BE2C (cell line): ENCODE results near the gene PID1.

ENCODE experiments used
- DNase-seq: peaks from one replicate; pipeline ENCODE4 v3.0.0-alpha.2; 2020
- H3K27me3 ChIP-seq: fragments of 250-450 bp; sonication (Bioruptor Pico); 2 replicates; pipeline ENCODE4 v1.5.1; 2020; ENCODE audit warnings: mild to moderate bottlenecking
- H3K36me3 ChIP-seq: fragments of 250-450 bp; sonication (Bioruptor Pico); 2 replicates; pipeline ENCODE4 v1.5.1; 2020; ENCODE audit warnings: mild to moderate bottlenecking
- H3K4me1 ChIP-seq: fragments of 250-450 bp; sonication (Bioruptor Pico); 2 replicates; pipeline ENCODE4 v1.5.1; 2020
- H3K4me3 ChIP-seq: 2 replicates; pipeline ENCODE4 v1.5.1; 2011; ENCODE audit warnings: low read depth, low read length
- H3K9me3 ChIP-seq: fragments of 250-450 bp; sonication (Bioruptor Pico); 2 replicates; pipeline ENCODE4 v1.5.1; 2020
- TF ChIP-seq, protein P1 (sequence below): IDR thresholded peaks from 2 replicates; pipeline ENCODE4 v1.5.1; 2012; ENCODE audit warnings: mild to moderate bottlenecking, low read depth, low read length

PID1 gene

DNA sequence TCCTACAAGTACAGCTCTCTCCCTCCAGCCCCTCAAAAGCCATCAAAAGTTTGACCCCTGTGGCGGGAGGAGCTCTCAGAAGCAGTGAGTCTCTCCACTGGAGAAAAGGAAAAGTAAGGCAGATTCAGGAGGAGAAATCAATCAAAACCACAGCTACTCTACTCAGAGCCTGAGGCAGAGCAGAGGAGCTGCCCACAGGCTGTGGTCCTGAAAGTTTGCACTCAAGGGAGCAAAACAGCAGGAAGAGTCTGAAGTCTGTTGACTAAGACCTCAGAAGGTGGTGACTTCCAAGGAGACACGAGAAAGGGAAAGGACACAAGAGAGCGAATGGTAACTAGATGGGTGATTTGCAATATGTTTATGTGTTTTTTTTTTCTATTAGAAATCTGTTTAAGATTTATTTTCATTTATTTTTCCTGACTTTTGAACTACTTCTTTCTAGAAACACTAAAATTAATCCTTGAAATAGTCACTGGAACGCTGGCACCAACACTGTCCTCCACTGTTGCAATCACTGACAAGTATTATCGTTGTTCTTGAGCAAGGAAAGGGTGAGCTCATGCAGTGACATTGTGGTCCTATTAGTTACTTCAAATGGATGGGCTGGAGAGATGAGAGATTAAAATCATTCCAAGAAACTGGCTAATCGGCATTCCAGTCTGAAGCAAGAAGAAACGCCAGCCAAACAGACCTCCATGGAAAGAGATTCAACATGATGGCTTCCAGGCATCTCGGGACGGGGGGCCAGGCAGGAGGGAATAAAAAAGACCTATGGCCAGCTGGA lies 35.8 kb downstream of the PID1 start:
- Histone ChIP-seq H3K27me3 (no peaks in the 10 kb centered on the region), H3K36me3 (no peaks in the 10 kb centered on the region), H3K9me3 (no peaks in the 10 kb centered on the region; the same call in 1 of the 2 replicates), H3K4me1 (no peaks in the 10 kb centered on the region), H3K4me3 (no peak overlapping the region)
- no peak for DNase-seq
- TF ChIP-seq, protein P1, sequence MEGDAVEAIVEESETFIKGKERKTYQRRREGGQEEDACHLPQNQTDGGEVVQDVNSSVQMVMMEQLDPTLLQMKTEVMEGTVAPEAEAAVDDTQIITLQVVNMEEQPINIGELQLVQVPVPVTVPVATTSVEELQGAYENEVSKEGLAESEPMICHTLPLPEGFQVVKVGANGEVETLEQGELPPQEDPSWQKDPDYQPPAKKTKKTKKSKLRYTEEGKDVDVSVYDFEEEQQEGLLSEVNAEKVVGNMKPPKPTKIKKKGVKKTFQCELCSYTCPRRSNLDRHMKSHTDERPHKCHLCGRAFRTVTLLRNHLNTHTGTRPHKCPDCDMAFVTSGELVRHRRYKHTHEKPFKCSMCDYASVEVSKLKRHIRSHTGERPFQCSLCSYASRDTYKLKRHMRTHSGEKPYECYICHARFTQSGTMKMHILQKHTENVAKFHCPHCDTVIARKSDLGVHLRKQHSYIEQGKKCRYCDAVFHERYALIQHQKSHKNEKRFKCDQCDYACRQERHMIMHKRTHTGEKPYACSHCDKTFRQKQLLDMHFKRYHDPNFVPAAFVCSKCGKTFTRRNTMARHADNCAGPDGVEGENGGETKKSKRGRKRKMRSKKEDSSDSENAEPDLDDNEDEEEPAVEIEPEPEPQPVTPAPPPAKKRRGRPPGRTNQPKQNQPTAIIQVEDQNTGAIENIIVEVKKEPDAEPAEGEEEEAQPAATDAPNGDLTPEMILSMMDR: no peak

DNA sequence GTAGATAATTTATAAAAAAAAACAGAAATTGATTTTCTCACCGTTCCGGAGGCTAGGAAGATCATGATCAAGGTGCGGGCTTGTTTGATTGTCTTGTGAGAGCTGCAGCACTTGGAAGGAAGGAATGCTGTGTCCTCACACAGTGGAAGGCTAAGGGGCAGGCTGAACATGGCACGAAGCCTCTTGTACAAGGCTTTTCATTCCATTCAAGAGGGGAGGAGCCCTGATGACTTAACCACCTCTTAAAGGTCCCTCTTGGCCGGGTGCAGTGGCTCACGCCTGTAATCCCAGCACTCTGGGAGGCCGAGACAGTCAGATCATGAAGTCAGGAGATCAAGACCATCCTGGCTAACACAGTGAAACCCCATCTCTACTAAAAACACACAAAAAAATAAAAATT lies 39.2 kb downstream of the PID1 start:
- Histone ChIP-seq H3K4me3 (no peak overlapping the region), H3K4me1 (no peaks in the 10 kb centered on the region), H3K9me3 (no peaks in the 10 kb centered on the region; the same call in 1 of the 2 replicates), H3K36me3 (no peaks in the 10 kb centered on the region), H3K27me3 (no peaks in the 10 kb centered on the region)
- no peak for DNase-seq
- TF ChIP-seq, protein P1: no peak

- no peaks in the 10 kb centered on the region; the same call in 1 of the 2 replicates for H3K9me3 ChIP-seq
- no peaks in the 10 kb centered on the region for H3K36me3 ChIP-seq
- no peaks in the 10 kb centered on the region for H3K27me3 ChIP-seq
- no peaks in the 10 kb centered on the region for H3K4me1 ChIP-seq
- no peak for DNase-seq
- TF ChIP-seq, protein P1: no peak
- H3K4me3 ChIP-seq: no peak overlapping the region
These were observed 39.7 kb downstream of the PID1 start for GRCh38 chr2:229231328-229231868.

DNA sequence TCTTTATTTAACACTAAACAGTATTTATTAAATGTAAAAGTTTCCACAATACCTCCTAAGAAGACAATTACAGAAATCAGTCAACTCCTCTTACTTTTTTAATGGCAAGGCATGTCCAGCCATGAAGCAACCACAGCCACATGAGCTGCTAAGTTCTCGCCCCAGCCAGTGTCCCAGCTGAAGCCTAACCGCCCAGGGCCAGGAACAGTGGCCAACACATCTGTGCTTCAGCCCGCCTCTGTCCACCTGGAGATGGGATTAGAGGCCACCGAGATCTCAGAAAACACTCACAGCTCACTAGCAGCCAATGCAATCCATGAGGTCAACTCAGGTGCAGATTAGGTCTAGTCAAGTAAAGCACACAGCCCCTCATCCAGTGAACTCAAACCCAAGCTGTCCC lies 40.2 kb downstream of the PID1 start:
- Histone ChIP-seq H3K4me3 (no peak overlapping the region), H3K4me1 (no peaks in the 10 kb centered on the region), H3K36me3 (no peaks in the 10 kb centered on the region), H3K9me3 (no peaks in the 10 kb centered on the region; the same call in 1 of the 2 replicates), H3K27me3 (no peaks in the 10 kb centered on the region)
- TF ChIP-seq, protein P1: no peak
- DNase-seq: no peak

DNA sequence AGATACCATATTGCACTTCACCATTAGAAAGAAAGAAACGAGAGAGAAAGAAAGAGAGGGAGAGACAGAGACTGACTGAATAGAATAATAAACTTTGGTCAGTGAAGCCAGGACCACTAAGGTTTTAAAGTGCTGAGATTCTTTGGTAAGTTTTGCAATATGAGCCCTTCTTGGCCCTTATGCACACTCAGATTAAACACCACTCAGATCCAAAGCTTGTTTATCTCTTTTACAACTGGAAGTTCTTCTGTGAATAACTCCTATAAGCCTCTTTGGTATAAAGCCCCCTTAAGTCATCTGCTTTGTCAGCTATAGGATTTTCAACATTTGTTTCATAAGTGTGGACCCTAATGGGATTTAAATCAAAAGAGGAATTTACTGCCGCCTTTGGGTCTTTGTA lies 40.8 kb downstream of the PID1 start:
- TF ChIP-seq, protein P1: no peak

DNA sequence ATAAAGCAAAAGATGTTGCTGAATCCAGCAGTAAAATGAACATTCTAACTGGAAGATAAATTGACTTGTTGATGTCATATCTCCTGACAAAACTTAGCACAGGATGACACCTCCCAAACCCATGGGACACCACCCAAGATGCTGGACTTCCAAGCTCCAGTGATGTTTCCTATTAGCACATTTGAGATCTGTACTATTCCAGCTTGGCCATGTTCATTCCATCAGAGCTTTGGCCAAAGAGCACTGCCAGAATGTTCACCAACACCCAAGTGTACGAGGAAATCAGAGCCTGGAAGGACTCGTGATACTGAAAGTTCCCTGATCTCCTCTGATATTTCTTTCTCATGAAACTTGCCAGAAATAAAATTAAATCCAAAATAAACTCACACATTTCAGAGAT lies 44.7 kb downstream of the PID1 start:
- Histone ChIP-seq H3K9me3 (no peaks in the 10 kb centered on the region), H3K4me1 (no peaks in the 10 kb centered on the region), H3K27me3 (no peaks in the 10 kb centered on the region), H3K4me3 (no peak overlapping the region), H3K36me3 (no peaks in the 10 kb centered on the region)
- TF ChIP-seq, protein P1: no peak
- no peak for DNase-seq

More for the DNA sequence above, 40.8 kb downstream of the PID1 start:
- no peak overlapping the region for H3K4me3 ChIP-seq
- DNase-seq: no peak
- no peaks in the 10 kb centered on the region; the same call in 1 of the 2 replicates for H3K9me3 ChIP-seq
- no peaks in the 10 kb centered on the region for H3K36me3 ChIP-seq
- no peaks in the 10 kb centered on the region for H3K27me3 ChIP-seq
- no peaks in the 10 kb centered on the region for H3K4me1 ChIP-seq
